ENCODE measurements around the gene PRRG4. TPM values are rescaled to one million over a fixed set of nuclear protein-coding genes. Genes with fewer than 3 reads are reported as not detected.
"Not testable (repeated sequence)": the region's sequence is repeated elsewhere in the genome, so short reads cannot be mapped to it uniquely, and the experiment has no call there.

The PRRG4 gene
- total RNA-seq, 6 donors from 2014 or later: 5.2 to 33.6 (median 9.6) TPM

GRCh38 chr11:32855601-32856000 lies 25.9 kb downstream of the PRRG4 start:
- DNase-seq (no peak), ATAC-seq (ENCODE audit: low FRiP score in 2 of 2) (no peak)
- no peak overlapping the region for H3K27ac ChIP-seq
- H3K4me3 ChIP-seq: no peak overlapping the region
- no peak for TF ChIP-seq EP300 (IDR thresholded peaks at IDR 0.05)
- TF ChIP-seq CTCF (IDR thresholded peaks at IDR 0.05): no peak
- no peak for TF ChIP-seq POLR2A (IDR thresholded peaks at IDR 0.05)
- no peak for TF ChIP-seq POLR2AphosphoS5 (IDR thresholded peaks at IDR 0.05)
- H3K9me3 ChIP-seq: no peaks in the 10 kb centered on the region
- H3K27me3 ChIP-seq: no peaks in the 10 kb centered on the region
- H3K36me3 ChIP-seq: peaks cover 0 to 18% (median 2%) of the 10 kb centered on the region in 4 donors
- 73 to 79% methylated on average over 2 of the region's 2 CpGs for WGBS, 2 donors
- H3K4me1 ChIP-seq: no peaks in the 10 kb centered on the region

GRCh38 chr11:32858731-32859130 lies 29.0 kb downstream of the PRRG4 start:
- TF ChIP-seq CTCF (IDR thresholded peaks at IDR 0.05) (peak in 1 of 6 experiments; percentile 5), POLR2A (IDR thresholded peaks at IDR 0.05) (no peak)

GRCh38 chr11:32861850-32862577 lies 32.3 kb downstream of the PRRG4 start:
- WGBS, 2 donors: 86 to 90% methylated on average over 3 of the region's 3 CpGs
- Histone ChIP-seq H3K27me3 (no peaks in the 10 kb centered on the region), H3K27ac (no peak overlapping the region), H3K36me3 (no peaks in the 10 kb centered on the region), H3K9me3 (no peaks in the 10 kb centered on the region), H3K4me1 (no peaks in the 10 kb centered on the region), H3K4me3 (no peak overlapping the region)
- no peak for TF ChIP-seq POLR2AphosphoS5 (IDR thresholded peaks at IDR 0.05)
- no peak for TF ChIP-seq CTCF (IDR thresholded peaks at IDR 0.05)
- no peak for TF ChIP-seq EP300 (IDR thresholded peaks at IDR 0.05)
- TF ChIP-seq POLR2A (IDR thresholded peaks at IDR 0.05): no peak
- ATAC-seq (ENCODE audit: low FRiP score in 2 of 2): no peak
- DNase-seq: no peak

More at GRCh38 chr11:32858731-32859130, 29.0 kb downstream of the PRRG4 start:
- WGBS, 2 donors: 84 to 88% methylated on average over 1 of the region's 1 CpG
- Histone ChIP-seq H3K36me3 (peaks cover 0 to 10% (median 0%) of the 10 kb centered on the region in 4 donors), H3K4me1 (no peaks in the 10 kb centered on the region), H3K4me3 (no peak overlapping the region), H3K9me3 (no peaks in the 10 kb centered on the region), H3K27me3 (no peaks in the 10 kb centered on the region), H3K27ac (no peak overlapping the region)
- ATAC-seq (ENCODE audit: low FRiP score in 2 of 2) (no peak), DNase-seq (no peak)

GRCh38 chr11:32864555-32864954 lies 34.8 kb downstream of the PRRG4 start:
- Histone ChIP-seq H3K9me3 (no peaks in the 10 kb centered on the region), H3K4me1 (no peaks in the 10 kb centered on the region), H3K27ac (no peak overlapping the region), H3K4me3 (no peak overlapping the region), H3K36me3 (no peaks in the 10 kb centered on the region), H3K27me3 (no peaks in the 10 kb centered on the region)
- DNase-seq: no peak
- TF ChIP-seq CTCF (IDR thresholded peaks at IDR 0.05) (no peak), POLR2AphosphoS5 (IDR thresholded peaks at IDR 0.05) (no peak), POLR2A (IDR thresholded peaks at IDR 0.05) (no peak), EP300 (IDR thresholded peaks at IDR 0.05) (no peak)
- ATAC-seq (ENCODE audit: low FRiP score in 2 of 2): no peak

- not testable (repeated sequence) for H3K4me3 ChIP-seq; H3K27me3 ChIP-seq; H3K36me3 ChIP-seq; H3K4me1 ChIP-seq; H3K9me3 ChIP-seq; H3K27ac ChIP-seq; DNase-seq; ATAC-seq (ENCODE audit: low FRiP score in 2 of 2)
- WGBS, 2 donors: 65 to 69% methylated on average over 4 of the region's 4 CpGs
These were observed 39.0 kb downstream of the PRRG4 start for GRCh38 chr11:32868752-32869151.
